ENCODE data around the gene CDCA4. TPM values are rescaled to one million over a fixed set of nuclear protein-coding genes. Genes with fewer than 3 reads are reported as not detected.
"Not testable (repeated sequence)": the region's sequence is repeated elsewhere in the genome, so short reads cannot be mapped to it uniquely, and the experiment has no call there.

The CDCA4 gene
- total RNA-seq, 4 donors from 2014 or later = 15.3 to 35.0 (median 23.3) TPM

GRCh38 chr14:105064721-105065143, 43.8 kb upstream of the CDCA4 start:
- peak overlapping the region; percentile 15 to 57 (median 36) for H3K4me3 ChIP-seq
- TF ChIP-seq POLR2A (IDR thresholded peaks at IDR 0.05) (no peak), CTCF (IDR thresholded peaks at IDR 0.05) (no peak)
- no peak for DNase-seq
- 56 to 85% methylated on average over 2 of the region's 12 CpGs for WGBS, 2 donors
- intact Hi-C loops (cut with DNase I) = no loop called here
- peaks cover 0 to 50% (median 0%) of the 10 kb centered on the region in 4 donors for H3K27me3 ChIP-seq
- peak overlapping the region; percentile 69 to 81 (median 74) for H3K27ac ChIP-seq
- no peaks in the 10 kb centered on the region for H3K36me3 ChIP-seq
- peaks cover under 1 to 59% (median 3%) of the 10 kb centered on the region in 3 donors for H3K4me1 ChIP-seq
- H3K9me3 ChIP-seq = no peaks in the 10 kb centered on the region

GRCh38 chr14:105064001-105064400, 43.1 kb upstream of the CDCA4 start:
- 62 to 69% methylated on average over 8 to 10 of the region's 10 CpGs for whole genome bisulfite sequencing, 2 donors
- no peak for DNase-seq
- Histone ChIP-seq H3K4me3 (peak overlapping the region in 3 of 4 donors; percentile 28 to 57 (median 43)), H3K36me3 (no peaks in the 10 kb centered on the region), H3K4me1 (peaks cover 7 to 67% (median 8%) of the 10 kb centered on the region in 3 donors), H3K27me3 (peaks cover 0 to 46% (median 0%) of the 10 kb centered on the region in 4 donors), H3K9me3 (no peaks in the 10 kb centered on the region), H3K27ac (peak overlapping the region in 3 of 4 donors; percentile 70 to 81 (median 79))
- TF ChIP-seq CTCF (IDR thresholded peaks at IDR 0.05) = no peak
- intact Hi-C loops (cut with DNase I) = no loop called here

GRCh38 chr14:105063506-105063905, 42.6 kb upstream of the CDCA4 start:
- DNase-seq; H3K9me3 ChIP-seq; H3K36me3 ChIP-seq; intact Hi-C loops (cut with DNase I): not testable (repeated sequence)
- 68 to 73% methylated on average over 6 to 10 of the region's 10 CpGs for WGBS, 2 donors
- H3K4me1 ChIP-seq = peaks cover 8 to 72% (median 12%) of the 10 kb centered on the region in 3 donors
- peak overlapping the region in 2 of 4 donors; percentile 79 to 81 for H3K27ac ChIP-seq
- H3K27me3 ChIP-seq = peaks cover 0 to 47% (median 0%) of the 10 kb centered on the region in 4 donors
- peak overlapping the region in 2 of 4 donors; percentile 43 to 57 for H3K4me3 ChIP-seq

- intact Hi-C loops (cut with DNase I) = no loop called here
- DNase-seq = no peak
- no peaks in the 10 kb centered on the region for H3K36me3 ChIP-seq
- no peaks in the 10 kb centered on the region for H3K9me3 ChIP-seq
- peak overlapping the region in 2 of 4 donors; percentile 43 to 57 for H3K4me3 ChIP-seq
- TF ChIP-seq CTCF (IDR thresholded peaks at IDR 0.05) (no peak), POLR2A (IDR thresholded peaks at IDR 0.05) (no peak)
- H3K27me3 ChIP-seq = peaks cover 0 to 45% (median 0%) of the 10 kb centered on the region in 4 donors
- WGBS, 2 donors = 65 to 70% methylated on average over 6 to 10 of the region's 10 CpGs
- H3K4me1 ChIP-seq = peaks cover 8 to 71% (median 12%) of the 10 kb centered on the region in 3 donors
- H3K27ac ChIP-seq = peak overlapping the region in 1 of 4 donors; percentile 79
Observed at GRCh38 chr14:105063056-105063455, 42.2 kb upstream of the CDCA4 start.

GRCh38 chr14:105062048-105062433, 41.2 kb upstream of the CDCA4 start:
- TF ChIP-seq CTCF (IDR thresholded peaks at IDR 0.05) (no peak), POLR2A (IDR thresholded peaks at IDR 0.05) (no peak)
- intact Hi-C loops (cut with DNase I) = no loop called here
- Histone ChIP-seq H3K4me3 (peak overlapping the region in 2 of 4 donors; percentile 33 to 50), H3K27ac (peak overlapping the region; percentile 51 to 78 (median 70)), H3K36me3 (no peaks in the 10 kb centered on the region), H3K9me3 (no peaks in the 10 kb centered on the region), H3K27me3 (peaks cover 0 to 37% (median 0%) of the 10 kb centered on the region in 4 donors), H3K4me1 (peaks cover 8 to 61% (median 12%) of the 10 kb centered on the region in 3 donors)
- 76 to 79% methylated on average over 4 to 6 of the region's 7 CpGs for WGBS, 2 donors
- DNase-seq = no peak

Measured in esophagus squamous epithelium (tissue), 5 donors.